Right lobe of liver (tissue), 4 donors: ENCODE measurements around the gene KCMF1.

Experiments
- CTCF ChIP-seq, 4 donors: fragments of 200-600 bp in 3 of 4; fragments of 450-650 bp in 1 of 4; IDR thresholded peaks; one replicate each; pipeline versions ENCODE4 v1.5.1 to v1.8.0; 2016 to 2022; ENCODE audit warnings: antibody characterized with exemption in 4 of 4, mild to moderate bottlenecking in 2 of 4
- POLR2A ChIP-seq: fragments of 450-650 bp; IDR thresholded peaks from one replicate; pipeline ENCODE4 v1.6.1; 2017; ENCODE audit warnings: antibody characterized with exemption, mild to moderate bottlenecking
- donor health status: DM: no; HTN: no; CAD: no.
- donor health status: DM: no; HTN: no; CAD: no.
- donor health status: DM: no; HTN: yes; CAD: no.

GRCh38 chr2:84959095-84959565, 11.8 kb upstream of the KCMF1 start:
- TF ChIP-seq CTCF (IDR thresholded peaks at IDR 0.05) (no peak), POLR2A (no peak)
